Spleen (tissue), 13 donors: ENCODE measurements around the gene OR4M1. TPM values are rescaled to one million over a fixed set of nuclear protein-coding genes. Genes with fewer than 3 reads are reported as not detected.
"Not testable (repeated sequence)": the region's sequence is repeated elsewhere in the genome, so short reads cannot be mapped to it uniquely, and the experiment has no call there.

Experiments used
- DNase-seq: peaks from one replicate; pipeline ENCODE4 v3.0.0-alpha.2; 2020
- H3K27ac ChIP-seq, 8 donors: fragments of 200-600 bp; sonication (generic) in 7 of 8; 1 replicate in 4 of 8; 2 replicates in 4 of 8; pipeline versions ENCODE4 v1.5.0 to v1.8.0; 2016 to 2021; ENCODE audit warnings: inconsistent platforms in 4 of 8, mild to moderate bottlenecking in 4 of 8, moderate library complexity in 1 of 8
- H3K27me3 ChIP-seq, 7 donors: fragments of 200-600 bp; sonication (generic) in 6 of 7; replicated peaks in 1 of 7; 1 replicate in 4 of 7; 2 replicates in 3 of 7; pipeline versions ENCODE4 v1.5.0 to v1.8.0; 2016 to 2021; ENCODE audit warnings: inconsistent platforms in 3 of 7, mild to moderate bottlenecking in 1 of 7
- H3K36me3 ChIP-seq, 6 donors: fragments of 200-600 bp; sonication (generic) in 5 of 6; 1 replicate in 4 of 6; 2 replicates in 2 of 6; pipeline versions ENCODE4 v1.5.0 to v1.8.0; 2016 to 2021; ENCODE audit warnings: inconsistent platforms in 2 of 6
- H3K4me1 ChIP-seq, 6 donors: fragments of 200-600 bp; sonication (generic) in 5 of 6; 1 replicate in 3 of 6; 2 replicates in 3 of 6; pipeline versions ENCODE4 v1.5.0 to v1.8.0; 2016 to 2021; ENCODE audit warnings: inconsistent platforms in 3 of 6
- H3K4me3 ChIP-seq, 8 donors: fragments of 200-600 bp; sonication (generic) in 7 of 8; 1 replicate in 4 of 8; 2 replicates in 4 of 8; pipeline versions ENCODE4 v1.5.0 to v1.8.0; 2016 to 2021; ENCODE audit warnings: inconsistent platforms in 4 of 8, mild to moderate bottlenecking in 4 of 8, moderate library complexity in 2 of 8
- H3K9me3 ChIP-seq, 8 donors: fragments of 200-600 bp; sonication (generic) in 7 of 8; 1 replicate in 4 of 8; 2 replicates in 4 of 8; pipeline versions ENCODE4 v1.5.0 to v1.8.0; 2016 to 2021; ENCODE audit warnings: inconsistent platforms in 4 of 8
- POLR2A ChIP-seq, 3 donors: fragments of 450-650 bp; IDR thresholded peaks; one replicate each; pipeline ENCODE4 v1.5.1; 2017; ENCODE audit warnings: antibody characterized with exemption in 3 of 3, mild to moderate bottlenecking in 1 of 3
- POLR2AphosphoS5 ChIP-seq, 3 donors: sonication (generic); formaldehyde crosslinking; IDR thresholded peaks; one replicate each; pipeline ENCODE4 v1.5.1; 2017; ENCODE audit warnings: antibody characterized with exemption in 3 of 3
- WGBS, 5 donors: extraction: QIAGEN DNeasy Blood & Tissue Kit in 3 of 5; methylation state at CpG; one replicate each; pipeline versions ENCODE4 v1.1.5 to v1.1.7; 2013 to 2018; 5-methylcytosine and 5-hydroxymethylcytosine counted together
- intact Hi-C: fragments of 100-400 bp; cut with DNase I; formaldehyde crosslinking; loops from one replicate; pipeline ENCODE4 v1.15.0; 2023; ENCODE audit warnings: low total_unique reads
- long read RNA-seq, 2 donors: transcript quantifications; one replicate each; lab custom pipeline, GENCODE V29; 2026
- polyA plus RNA-seq, 3 donors: library from polyadenylated mRNA; stranded (reverse); fragments of 200-250 nt; gene quantifications; one replicate each; pipeline ENCODE4 v1.2.1, GENCODE V29; 2013
- total RNA-seq, 7 donors: library from RNA; depleted of rRNA in 3 of 7; stranded (reverse); fragments of >200 nt in 3 of 7; fragmentation: NEBNext Ultra II Directional in 4 of 7; extraction: Animal tissue kit (Norgen Biotek cat#: 25700) in 4 of 7; gene quantifications; one replicate each; pipeline versions ENCODE4 v1.1.0 to v1.2.1, GENCODE V29; 2016 to 2021
- TF ChIP-seq, protein P1 (sequence below), 11 experiments: fragments of 200-600 bp in 7 of 11; fragments of 450-650 bp in 4 of 11; sonication (generic) in 4 of 11; IDR thresholded peaks in 8 of 11; conservative IDR thresholded peaks in 3 of 11; 1 replicate in 7 of 11; 2 replicates in 4 of 11; pipeline versions ENCODE4 v1.4.0 to v1.8.0; 2016 to 2021; ENCODE audit warnings: antibody characterized with exemption in 11 of 11, inconsistent platforms in 4 of 11, mild to moderate bottlenecking in 1 of 11
- donor health status: healthy with polysubstance abuse.
- donor health status: DM: no; HTN: no; CAD: no; lungs with moderate emphysema.
- donor health status: DM: no; HTN: no; CAD: no.
- donor health status: Bipolar disorder and iron deficiency.
- donor health status: healthy.
- donor health status: DM: no; HTN: no; CAD: no.
- donor health status: DM: yes; HTN: yes; CAD: no.

OR4M1 gene, protein sequence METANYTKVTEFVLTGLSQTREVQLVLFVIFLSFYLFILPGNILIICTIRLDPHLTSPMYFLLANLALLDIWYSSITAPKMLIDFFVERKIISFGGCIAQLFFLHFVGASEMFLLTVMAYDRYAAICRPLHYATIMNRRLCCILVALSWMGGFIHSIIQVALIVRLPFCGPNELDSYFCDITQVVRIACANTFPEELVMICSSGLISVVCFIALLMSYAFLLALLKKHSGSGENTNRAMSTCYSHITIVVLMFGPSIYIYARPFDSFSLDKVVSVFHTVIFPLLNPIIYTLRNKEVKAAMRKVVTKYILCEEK
- total RNA-seq: not detected
- polyA plus RNA-seq: not detected
- long read RNA-seq, donor 1: 0 reads
- long read RNA-seq, donor 2: 0 reads

DNA sequence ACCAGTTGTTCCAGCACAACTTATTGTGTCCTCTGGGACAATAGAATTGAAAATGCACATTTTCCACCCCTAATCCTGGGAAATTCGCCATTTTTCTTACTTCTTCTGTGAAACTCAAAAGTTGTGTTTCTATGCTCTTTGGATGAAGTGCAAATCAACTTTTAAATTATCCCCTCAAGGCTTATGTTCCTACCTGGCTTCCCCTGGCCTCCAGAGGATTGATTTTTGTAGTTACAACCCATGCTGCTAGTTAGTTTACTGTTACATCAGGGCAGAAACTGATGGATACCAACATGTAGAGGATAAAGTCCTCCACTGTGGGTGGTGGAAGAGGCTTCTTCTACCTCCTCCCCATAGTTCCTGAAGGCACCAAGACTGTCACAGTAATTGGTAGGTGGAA, at the start of gene OR4M1:
OR4M1 (plus strand) TSS at position 301 of the 400 bp plus-strand sequence. CDS start 6,819 bp downstream, outside the sequence.
- H3K36me3 ChIP-seq, DNase-seq, H3K4me3 ChIP-seq, H3K27me3 ChIP-seq, H3K4me1 ChIP-seq, intact Hi-C loops: not testable (repeated sequence)
- peak within 1 kb of the TSS in 1 of 8 donors; percentile 28 for H3K27ac ChIP-seq
- H3K9me3 ChIP-seq: peaks cover 0 to 40% (median 18%) of the 10 kb centered on the region in 8 donors
- 11 to 15% (median 12%) methylated on average over 1 of the region's 1 CpG for WGBS, 5 donors

DNA sequence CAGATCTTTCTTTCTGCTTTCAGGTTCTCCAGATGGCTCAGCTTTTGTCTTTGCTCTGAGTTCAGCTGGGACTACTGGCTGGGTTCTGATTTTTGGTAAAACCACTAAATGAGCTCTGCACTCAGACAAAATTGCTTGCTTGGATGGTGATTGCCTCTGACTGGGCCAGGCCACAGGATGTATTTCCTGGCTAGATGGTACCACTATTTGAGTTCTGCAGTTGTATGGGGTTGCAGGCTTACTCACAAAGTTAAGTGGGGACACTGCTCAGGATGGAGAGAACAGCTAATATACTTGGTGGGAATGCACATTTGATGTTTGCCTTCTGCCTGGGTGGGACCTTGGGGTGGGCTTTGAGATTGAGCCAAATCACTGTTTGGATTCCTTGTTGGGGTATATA, 43.9 kb upstream of the OR4M1 start:
- intact Hi-C loops: no loop called here
- no peaks in the 10 kb centered on the region for H3K36me3 ChIP-seq
- no peaks in the 10 kb centered on the region for H3K4me1 ChIP-seq
- H3K4me3 ChIP-seq: no peak overlapping the region
- DNase-seq: no peak
- H3K9me3 ChIP-seq: peaks cover 6 to 56% (median 37%) of the 10 kb centered on the region in 8 donors
- no peak overlapping the region for H3K27ac ChIP-seq
- TF ChIP-seq POLR2AphosphoS5 (IDR thresholded peaks at IDR 0.05) (no peak), POLR2A (IDR thresholded peaks at IDR 0.05) (no peak)
- TF ChIP-seq, protein P1, sequence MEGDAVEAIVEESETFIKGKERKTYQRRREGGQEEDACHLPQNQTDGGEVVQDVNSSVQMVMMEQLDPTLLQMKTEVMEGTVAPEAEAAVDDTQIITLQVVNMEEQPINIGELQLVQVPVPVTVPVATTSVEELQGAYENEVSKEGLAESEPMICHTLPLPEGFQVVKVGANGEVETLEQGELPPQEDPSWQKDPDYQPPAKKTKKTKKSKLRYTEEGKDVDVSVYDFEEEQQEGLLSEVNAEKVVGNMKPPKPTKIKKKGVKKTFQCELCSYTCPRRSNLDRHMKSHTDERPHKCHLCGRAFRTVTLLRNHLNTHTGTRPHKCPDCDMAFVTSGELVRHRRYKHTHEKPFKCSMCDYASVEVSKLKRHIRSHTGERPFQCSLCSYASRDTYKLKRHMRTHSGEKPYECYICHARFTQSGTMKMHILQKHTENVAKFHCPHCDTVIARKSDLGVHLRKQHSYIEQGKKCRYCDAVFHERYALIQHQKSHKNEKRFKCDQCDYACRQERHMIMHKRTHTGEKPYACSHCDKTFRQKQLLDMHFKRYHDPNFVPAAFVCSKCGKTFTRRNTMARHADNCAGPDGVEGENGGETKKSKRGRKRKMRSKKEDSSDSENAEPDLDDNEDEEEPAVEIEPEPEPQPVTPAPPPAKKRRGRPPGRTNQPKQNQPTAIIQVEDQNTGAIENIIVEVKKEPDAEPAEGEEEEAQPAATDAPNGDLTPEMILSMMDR (IDR thresholded peaks at IDR 0.05 in 8 of 11, conservative IDR thresholded peaks at IDR 0.05 in 3 of 11): no peak
- no peaks in the 10 kb centered on the region for H3K27me3 ChIP-seq

DNA sequence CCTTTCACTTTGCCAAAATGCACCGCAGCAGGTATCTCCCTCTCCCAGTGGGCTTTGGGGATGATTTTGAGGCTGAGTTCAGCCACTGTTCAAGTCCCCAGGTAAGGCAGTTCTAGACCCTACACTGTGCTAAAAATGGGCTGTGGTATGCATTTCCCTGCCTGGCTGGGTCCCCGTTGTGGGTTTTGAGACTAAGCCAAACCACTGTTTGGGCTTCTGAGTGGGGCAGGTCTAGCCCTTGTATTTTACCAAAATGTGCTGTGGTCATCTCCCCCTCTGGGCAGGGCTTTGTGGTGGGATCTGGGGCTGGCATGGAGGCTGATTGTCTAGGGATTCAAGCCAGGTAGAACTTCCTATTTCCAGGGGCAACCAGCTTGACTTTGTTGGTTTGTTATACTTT, 43.5 kb upstream of the OR4M1 start:
- intact Hi-C loops: no loop called here
- no peak overlapping the region for H3K4me3 ChIP-seq
- no peaks in the 10 kb centered on the region for H3K27me3 ChIP-seq
- DNase-seq: peak; percentile 39
- TF ChIP-seq, protein P1 (IDR thresholded peaks at IDR 0.05 in 8 of 11, conservative IDR thresholded peaks at IDR 0.05 in 3 of 11): no peak
- TF ChIP-seq POLR2A (IDR thresholded peaks at IDR 0.05) (no peak), POLR2AphosphoS5 (IDR thresholded peaks at IDR 0.05) (no peak)
- H3K9me3 ChIP-seq: peaks cover 6 to 56% (median 37%) of the 10 kb centered on the region in 8 donors
- H3K4me1 ChIP-seq: no peaks in the 10 kb centered on the region
- 63 to 79% (median 69%) methylated on average over 2 of the region's 2 CpGs for WGBS, 5 donors
- no peaks in the 10 kb centered on the region for H3K36me3 ChIP-seq
- H3K27ac ChIP-seq: no peak overlapping the region

DNA sequence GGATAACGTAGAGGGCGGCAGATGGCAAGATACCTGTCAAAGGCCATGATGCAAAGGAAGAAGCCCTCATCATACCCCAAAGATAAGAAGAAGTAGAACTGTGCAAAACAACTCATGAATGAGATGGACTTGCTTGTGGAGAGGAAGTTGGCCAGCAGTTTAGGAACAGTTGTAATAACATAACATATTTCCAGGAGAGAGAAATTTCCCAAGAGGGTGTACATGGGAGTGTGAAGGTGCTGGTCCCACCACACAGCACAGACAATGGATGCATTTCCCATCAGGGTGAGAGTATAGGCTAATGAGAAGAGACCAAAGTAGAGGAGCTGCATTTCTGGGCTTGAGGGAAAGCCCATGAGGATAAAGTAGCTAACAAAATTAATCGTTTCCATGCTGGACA, 39.4 kb upstream of the OR4M1 start:
- peaks cover 0 to 23% (median 17%) of the 10 kb centered on the region in 8 donors for H3K9me3 ChIP-seq
- H3K27me3 ChIP-seq, H3K4me3 ChIP-seq, H3K36me3 ChIP-seq, H3K4me1 ChIP-seq, DNase-seq, intact Hi-C loops, H3K27ac ChIP-seq: not testable (repeated sequence)
- 74 to 86% (median 81%) methylated on average over 3 of the region's 3 CpGs for WGBS, 5 donors

DNA sequence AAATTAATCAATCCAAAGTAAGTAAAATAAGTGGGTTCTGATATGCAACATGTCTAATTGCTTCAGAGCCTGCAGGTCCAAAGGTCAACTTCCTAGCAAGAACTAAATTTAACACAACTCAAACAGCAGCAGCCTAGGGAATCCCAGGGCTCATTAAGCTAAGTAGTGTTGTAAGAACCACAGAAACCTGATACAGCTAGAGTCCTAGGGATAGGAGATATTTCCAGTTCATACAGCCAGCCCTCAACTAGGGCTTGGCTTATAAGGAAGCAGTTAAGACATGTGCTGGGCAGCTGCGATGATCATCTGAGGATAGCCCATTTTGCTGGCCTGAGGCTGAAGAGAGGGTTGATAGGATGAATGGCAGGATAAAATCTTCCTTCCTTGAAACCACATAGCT, 30.0 kb upstream of the OR4M1 start, which contains the start of gene OR4Q3:
OR4Q3 (plus strand) TSS at position 316 of the 400 bp plus-strand sequence.
- Histone ChIP-seq H3K9me3 (peaks cover 0 to 8% (median 4%) of the 10 kb centered on the region in 8 donors), H3K27me3 (no peaks in the 10 kb centered on the region), H3K4me1 (no peaks in the 10 kb centered on the region), H3K4me3 (no peak within 1 kb of the TSS), H3K27ac (no peak within 1 kb of the TSS), H3K36me3 (no peaks in the 10 kb centered on the region)
- TF ChIP-seq, protein P1 (IDR thresholded peaks at IDR 0.05 in 8 of 11, conservative IDR thresholded peaks at IDR 0.05 in 3 of 11): no peak
- WGBS, 5 donors: 69 to 96% (median 84%) methylated on average over 1 of the region's 1 CpG
- DNase-seq: no peak
- intact Hi-C loops: no loop called here

DNA sequence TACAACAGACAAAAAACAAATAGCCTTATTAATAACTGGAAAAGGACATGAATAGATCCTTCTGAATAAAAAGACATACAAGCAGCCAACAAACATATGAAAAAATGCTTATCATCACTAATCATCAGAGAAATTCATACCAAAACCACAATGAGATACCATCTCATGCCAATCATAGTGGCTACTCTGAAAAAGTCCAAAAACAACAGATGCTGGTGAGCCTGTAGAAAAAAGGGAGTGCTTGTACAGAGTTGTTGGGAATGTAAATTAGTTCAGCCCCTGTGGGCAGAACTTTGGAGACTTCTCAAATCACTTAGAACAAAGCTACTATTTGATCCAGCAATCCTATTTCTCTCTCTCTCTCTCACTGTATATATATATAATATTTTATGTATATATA, 21.0 kb upstream of the OR4M1 start:
- H3K27ac ChIP-seq, H3K4me1 ChIP-seq, H3K9me3 ChIP-seq, H3K27me3 ChIP-seq, H3K4me3 ChIP-seq, intact Hi-C loops, DNase-seq, H3K36me3 ChIP-seq: not testable (repeated sequence)
